HG02588 (cell line): ENCODE measurements around the gene TGM1.

Source experiments
- ATAC-seq: cut with Tn5 transposase; IDR thresholded peaks from one replicate; pipeline ENCODE4 v1.9.1; 2021; ENCODE audit warnings: mild to moderate bottlenecking, moderate library complexity; ENCODE audit not compliant: unreplicated experiment

The TGM1 gene

GRCh38 chr14:24292118-24292807, 29.3 kb upstream of the TGM1 start:
- ATAC-seq: no peak

- ATAC-seq: no peak
Measured at GRCh38 chr14:24291446-24292117, 28.6 kb upstream of the TGM1 start.

DNA sequence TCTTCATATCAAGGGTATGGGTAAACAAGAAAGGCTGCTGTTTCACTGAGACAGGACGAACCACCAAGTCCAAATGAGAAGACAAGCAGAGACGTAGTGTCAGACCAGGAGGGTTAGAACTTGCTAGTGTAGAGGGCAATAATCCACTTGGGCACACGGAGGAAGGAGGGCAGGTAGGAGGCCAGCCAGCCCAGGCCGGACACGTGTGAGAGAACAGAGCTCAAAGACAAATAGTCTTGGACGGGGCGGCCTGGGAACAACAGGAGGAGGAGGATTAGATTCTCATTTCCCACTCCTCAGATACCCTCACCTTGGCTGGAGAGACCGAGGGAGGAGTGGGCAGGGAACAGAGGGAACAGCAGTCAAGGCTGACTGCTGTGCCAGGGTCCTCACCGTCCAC, 27.8 kb upstream of the TGM1 start:
- ATAC-seq: no peak

DNA sequence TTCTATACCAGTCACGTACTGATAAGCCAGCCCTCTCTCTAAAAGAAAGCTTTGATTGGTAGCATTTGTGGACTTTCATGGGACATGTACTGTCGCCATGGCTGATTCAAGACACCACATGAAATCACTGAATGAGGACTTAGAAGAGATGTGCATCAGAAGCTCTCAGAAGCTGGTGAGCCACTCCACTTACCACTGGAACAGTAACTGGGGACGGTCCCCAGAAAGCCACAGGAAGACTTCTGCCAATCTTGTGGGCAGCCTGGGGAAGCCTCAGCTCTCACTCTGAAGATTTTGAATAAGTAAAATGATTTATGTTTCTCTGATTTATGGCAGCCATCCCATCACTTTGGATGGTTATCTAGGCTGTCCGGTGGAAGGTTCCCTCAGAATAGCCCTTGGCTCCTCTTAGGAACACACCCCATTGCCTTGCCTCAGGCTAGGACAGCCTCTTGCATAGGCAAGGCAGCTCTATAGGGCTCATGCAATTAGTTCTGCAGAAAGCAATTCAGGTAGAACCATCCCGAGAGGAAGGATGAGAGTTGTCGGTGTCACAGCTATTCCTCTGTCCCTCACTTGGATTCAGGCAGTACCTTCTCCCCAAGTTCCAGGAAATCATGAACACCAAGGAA, 26.8 kb upstream of the TGM1 start:
- ATAC-seq: peak; percentile 67

DNA sequence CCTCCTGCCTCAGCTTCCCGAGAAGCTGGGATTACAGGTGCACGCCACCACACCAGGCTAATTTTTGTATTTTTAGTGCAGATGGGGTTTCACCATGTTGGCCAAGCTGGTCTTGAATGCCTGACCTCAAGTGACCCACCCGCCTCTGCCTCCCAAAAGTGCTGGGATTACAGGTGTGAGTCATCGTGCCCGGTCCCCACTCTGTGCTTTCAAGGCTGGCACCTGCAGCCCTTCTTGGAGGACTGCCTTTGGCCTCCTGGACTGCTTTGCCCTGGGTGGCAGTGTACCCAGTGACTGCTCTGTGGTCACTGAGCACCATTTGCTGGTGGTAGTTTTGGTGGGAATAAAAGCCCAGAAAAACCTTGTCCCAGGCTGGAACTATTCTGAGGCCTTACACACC, 24.0 kb upstream of the TGM1 start:
- no peak for ATAC-seq

GRCh38 chr14:24285351-24285750, 22.4 kb upstream of the TGM1 start:
- ATAC-seq: no peak

GRCh38 chr14:24284501-24285035, 21.6 kb upstream of the TGM1 start:
- no peak for ATAC-seq

DNA sequence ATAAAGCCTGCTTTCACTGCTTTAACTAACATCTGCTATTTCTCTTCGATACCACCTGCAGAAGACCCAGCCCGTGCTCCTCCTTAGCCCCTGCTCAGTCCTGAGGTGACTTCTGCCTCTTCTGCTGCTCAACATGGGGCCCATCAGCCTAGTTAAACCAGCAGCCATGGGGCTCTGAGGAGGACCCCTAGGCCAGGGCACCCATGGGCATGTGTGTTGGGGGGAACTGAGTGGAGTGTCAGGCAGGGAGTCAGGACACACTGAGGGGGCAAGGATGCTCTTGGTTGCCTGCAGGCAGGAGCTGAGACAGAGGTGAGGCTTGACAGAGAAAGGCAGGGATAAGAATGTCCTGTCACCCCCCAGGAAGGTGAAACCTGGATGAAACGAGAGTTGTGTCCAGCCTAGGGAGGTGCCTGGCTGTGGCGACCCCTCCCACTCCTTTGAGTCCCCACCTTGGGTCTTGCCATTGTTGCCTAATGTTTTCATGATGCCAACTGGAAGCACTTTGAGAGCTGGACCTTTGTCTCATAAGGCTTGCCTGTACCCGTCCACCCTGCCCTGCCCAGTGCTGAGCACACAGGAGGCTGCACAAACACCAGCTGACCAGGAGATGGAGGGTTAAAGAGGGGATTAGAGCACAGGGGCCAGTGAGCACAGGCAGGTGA, 21.0 kb upstream of the TGM1 start:
- ATAC-seq: no peak

DNA sequence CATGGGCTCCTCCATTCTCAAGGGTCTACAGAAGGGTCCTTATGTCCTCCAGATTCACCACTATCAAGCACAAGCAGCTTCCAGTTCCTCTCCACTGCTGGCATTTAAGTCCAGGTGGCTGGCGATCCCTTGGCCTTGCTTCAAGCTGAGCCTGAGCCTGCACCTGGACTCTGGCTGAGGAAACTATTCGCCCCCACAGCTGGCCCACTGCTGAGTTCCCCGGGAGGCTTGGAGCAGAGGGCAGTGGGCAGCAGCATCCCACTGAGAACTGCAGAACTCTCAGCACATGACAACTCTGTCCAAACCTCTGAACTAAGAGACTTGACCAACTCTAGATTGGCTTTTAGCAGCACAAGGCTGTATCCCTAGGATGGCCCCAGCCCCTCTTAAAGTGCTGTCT, 19.8 kb upstream of the TGM1 start:
- ATAC-seq: no peak

DNA sequence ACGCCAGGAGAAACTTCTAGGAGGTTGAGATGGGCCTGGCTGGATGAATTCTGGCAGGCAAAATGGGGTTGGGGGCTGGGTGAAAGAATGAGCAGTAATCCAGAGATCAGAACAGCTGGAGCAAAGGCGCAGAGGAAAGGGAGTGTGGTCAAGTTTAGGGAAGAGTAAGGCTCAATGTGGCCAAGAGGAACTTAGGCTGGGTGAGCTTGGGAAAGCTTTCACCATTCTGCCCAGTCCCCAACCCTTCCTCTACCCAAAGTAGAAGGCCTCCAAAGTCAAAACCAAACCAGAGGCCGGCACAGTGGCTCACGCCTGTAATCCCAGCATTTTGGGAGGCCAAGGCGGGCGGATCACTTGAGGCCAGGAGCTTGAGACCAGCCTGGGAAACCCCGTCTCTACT, 18.7 kb upstream of the TGM1 start:
- no peak for ATAC-seq

- no peak for ATAC-seq
Measured at GRCh38 chr14:24280797-24281460, 18.0 kb upstream of the TGM1 start.

GRCh38 chr14:24279301-24280186, 16.6 kb upstream of the TGM1 start:
- peak; percentile 68 for ATAC-seq

- no peak for ATAC-seq
Measured at GRCh38 chr14:24278424-24278823, 15.4 kb upstream of the TGM1 start.

- no peak for ATAC-seq
Measured at GRCh38 chr14:24277606-24278321, 14.8 kb upstream of the TGM1 start.

DNA sequence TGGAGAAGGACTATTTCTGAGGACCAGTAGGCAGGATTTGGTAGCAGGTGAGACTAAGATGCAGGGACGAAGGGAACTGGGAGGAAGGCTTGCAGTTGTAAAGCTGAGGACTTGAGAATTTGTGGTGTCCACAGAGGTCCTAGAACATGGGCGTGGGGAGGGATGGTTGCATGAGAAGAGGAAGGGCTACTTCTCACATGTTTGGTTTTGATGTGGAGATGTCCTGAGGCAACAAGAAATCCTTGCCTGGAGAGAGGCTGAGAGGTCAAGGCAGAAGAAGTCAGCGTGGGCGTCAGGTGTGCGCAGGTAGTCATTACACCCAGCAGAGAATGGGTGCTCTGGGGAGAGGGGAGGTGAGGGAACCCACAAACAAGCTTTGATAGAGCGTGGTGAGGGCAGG, 14.1 kb upstream of the TGM1 start:
- ATAC-seq: no peak

DNA sequence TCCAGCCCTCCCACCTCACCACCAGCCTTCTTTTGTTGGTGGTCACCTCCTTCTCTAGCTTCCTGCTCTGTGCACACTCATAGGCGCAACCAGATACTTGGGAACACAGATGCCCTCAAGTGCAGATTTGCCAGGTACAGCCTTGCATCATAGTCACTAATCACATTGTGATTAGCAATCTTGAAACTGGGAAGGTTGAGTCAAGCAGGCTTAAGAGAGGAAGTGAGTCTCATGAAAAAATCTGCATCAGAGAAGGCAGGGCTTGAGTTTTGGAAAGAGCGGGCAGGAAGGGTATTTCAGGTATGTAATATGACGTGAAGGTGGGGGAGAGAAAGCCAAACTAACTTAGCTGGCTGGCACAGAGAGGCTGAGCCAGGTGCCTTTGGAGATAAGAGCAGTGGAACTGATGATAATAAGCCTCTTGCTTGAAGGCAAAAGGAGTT, 11.1 kb upstream of the TGM1 start:
- peak; percentile 37 for ATAC-seq

- ATAC-seq: no peak
Measured at GRCh38 chr14:24273422-24273998, 10.5 kb upstream of the TGM1 start.

GRCh38 chr14:24272467-24272866, 9.5 kb upstream of the TGM1 start:
- ATAC-seq: no peak

- no peak for ATAC-seq
Measured at GRCh38 chr14:24271834-24272263, 8.9 kb upstream of the TGM1 start.
